ENCODE data around the gene BDKRB1.

The BDKRB1 gene
- total RNA-seq = 0 to 0.06 (median 0) reads per million in 9 experiments

DNA sequence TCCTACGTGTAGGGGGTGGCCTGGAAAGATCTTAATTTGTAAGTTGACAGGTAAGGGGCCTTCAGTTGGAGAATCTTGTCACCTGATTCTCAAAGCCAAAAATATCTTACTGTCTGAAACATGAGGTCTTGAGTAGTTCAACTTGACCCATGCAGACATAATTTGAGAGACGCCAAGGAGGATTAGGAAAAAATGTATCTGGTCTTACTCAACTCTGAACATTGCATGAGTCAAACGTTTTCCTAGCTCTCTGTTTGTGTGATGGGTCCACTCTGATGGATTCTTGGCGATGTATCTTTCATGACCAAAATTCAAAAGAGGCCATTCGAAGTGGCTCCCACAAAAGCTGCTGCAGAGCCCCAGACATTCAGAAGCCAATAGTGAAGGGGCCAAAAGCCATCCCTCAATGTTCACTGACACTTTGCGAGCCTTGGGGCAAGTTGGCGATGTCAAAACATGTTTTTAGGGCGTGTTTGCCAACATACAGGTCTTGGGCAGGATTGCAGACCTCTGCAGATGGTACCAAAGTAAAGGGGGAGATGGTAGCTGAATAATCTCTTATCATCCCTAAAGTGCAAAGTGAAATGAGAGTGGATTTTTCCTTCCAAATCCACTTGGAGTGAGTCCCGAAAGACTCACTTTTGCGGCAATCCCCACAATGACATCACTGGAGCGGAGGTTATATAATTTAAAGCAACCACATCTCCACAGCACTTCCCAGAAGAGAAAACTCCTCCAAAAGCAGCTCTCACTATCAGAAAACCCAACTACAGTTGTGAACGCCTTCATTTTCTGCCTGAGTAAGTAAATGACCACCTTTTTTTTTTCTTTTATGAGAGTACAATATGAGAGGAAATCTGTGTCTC is at the start of gene BDKRB1:
BDKRB1 (plus strand) TSS at position 710 of the 866 bp plus-strand sequence. CDS start 7,473 bp downstream, outside the sequence.
- Mint-ChIP-seq H3K27me3 (peaks cover 64 to 71% of the 10 kb centered on the region in 2 donors), H3K27ac (no peak within 1 kb of the TSS), H3K36me3 (ENCODE audit: insufficient read depth) (no peaks in the 10 kb centered on the region), H3K4me1 (ENCODE audit: low read depth in 2 of 2) (no peaks in the 10 kb centered on the region), H3K9me3 (no peaks in the 10 kb centered on the region), H3K4me3 (no peak within 1 kb of the TSS)
- DNase-seq (no peak), ATAC-seq (replicated peaks) (no peak)

DNA sequence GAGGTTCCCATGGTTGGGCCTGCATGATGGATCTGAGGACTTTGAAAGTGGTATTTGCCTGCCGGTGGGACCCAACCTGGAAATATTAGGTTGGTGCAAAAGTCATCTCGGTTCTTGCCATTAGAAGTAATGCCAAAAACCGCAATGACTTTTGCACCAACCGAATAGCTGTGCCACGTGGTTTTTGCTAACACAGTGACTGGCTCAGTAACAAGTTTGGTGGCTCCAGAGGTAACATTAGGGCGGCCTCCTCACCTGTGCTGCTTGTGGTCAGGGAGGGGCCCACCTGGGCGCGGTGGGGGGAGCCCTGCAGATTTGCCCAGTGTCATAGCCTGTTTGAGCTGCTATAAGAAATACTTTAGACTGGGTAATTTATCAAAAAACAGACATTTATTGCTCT is 49.5 kb upstream of the BDKRB1 start:
- H3K27me3 Mint-ChIP-seq = peaks cover 61 to 97% of the 10 kb centered on the region in 2 donors
- ATAC-seq (replicated peaks) (no peak), DNase-seq (no peak)
- H3K4me1 Mint-ChIP-seq (ENCODE audit: low read depth in 2 of 2) = peaks cover 0 to 4% of the 10 kb centered on the region in 2 donors
- no peak overlapping the region for H3K4me3 Mint-ChIP-seq
- H3K36me3 Mint-ChIP-seq (ENCODE audit: insufficient read depth) = peaks cover 5% of the 10 kb centered on the region
- H3K9me3 Mint-ChIP-seq = no peaks in the 10 kb centered on the region
- H3K27ac Mint-ChIP-seq = no peak overlapping the region

GRCh38 chr14:96207686-96208085 is 48.3 kb upstream of the BDKRB1 start:
- Mint-ChIP-seq H3K27ac (no peak overlapping the region), H3K27me3 (peaks cover 49 to 95% of the 10 kb centered on the region in 2 donors), H3K9me3 (peaks cover 0 to 7% of the 10 kb centered on the region in 2 donors), H3K4me3 (no peak overlapping the region), H3K4me1 (ENCODE audit: low read depth in 2 of 2) (peaks cover 0 to 4% of the 10 kb centered on the region in 2 donors), H3K36me3 (ENCODE audit: insufficient read depth) (peaks cover 5% of the 10 kb centered on the region)
- DNase-seq (no peak), ATAC-seq (replicated peaks) (no peak)

DNA sequence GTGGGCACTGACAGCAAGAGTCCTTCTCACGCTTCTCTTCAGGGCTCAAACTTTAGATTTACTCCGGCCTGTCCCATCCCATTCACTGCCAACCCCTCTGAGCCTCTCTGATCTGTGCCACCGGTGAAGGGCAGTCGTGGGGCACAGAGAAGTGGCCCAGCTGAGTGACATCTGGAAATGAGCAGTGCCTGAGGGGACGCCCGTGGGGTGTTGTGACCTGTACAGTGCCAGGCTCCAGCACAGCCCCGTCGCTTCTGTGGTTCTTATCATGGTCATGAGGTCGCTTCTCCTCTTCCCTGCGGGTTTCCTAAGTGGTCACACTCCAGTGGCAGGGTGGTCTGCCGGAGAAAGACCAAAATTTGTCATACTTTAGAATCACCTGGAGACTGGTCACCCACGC is 47.3 kb upstream of the BDKRB1 start:
- Mint-ChIP-seq H3K4me1 (ENCODE audit: low read depth in 2 of 2) (peaks cover 0 to 4% of the 10 kb centered on the region in 2 donors), H3K4me3 (no peak overlapping the region), H3K9me3 (peaks cover 0 to 7% of the 10 kb centered on the region in 2 donors), H3K27ac (no peak overlapping the region), H3K36me3 (ENCODE audit: insufficient read depth) (peaks cover 5% of the 10 kb centered on the region), H3K27me3 (peaks cover 46 to 95% of the 10 kb centered on the region in 2 donors)
- ATAC-seq (replicated peaks) (no peak), DNase-seq (no peak)

DNA sequence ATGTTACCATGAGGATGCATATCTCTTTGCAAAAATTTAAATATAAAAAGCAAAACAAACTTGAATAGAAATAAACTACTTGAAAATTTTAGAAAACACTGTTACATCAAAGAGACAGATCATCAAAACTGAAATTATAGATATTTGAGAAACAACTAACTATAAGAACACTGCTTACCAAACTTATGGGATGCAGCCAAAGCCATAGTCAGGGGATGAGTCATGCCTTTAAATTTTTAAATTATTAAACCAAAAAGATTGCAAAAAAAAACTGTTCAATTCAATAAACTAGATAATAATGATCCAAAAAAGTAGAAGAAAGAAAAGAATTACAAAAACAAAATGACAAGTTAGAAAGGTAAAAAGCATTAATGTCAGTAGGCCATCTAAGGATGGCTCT is 43.9 kb upstream of the BDKRB1 start:
- DNase-seq (no peak), ATAC-seq (replicated peaks) (no peak)
- H3K4me1 Mint-ChIP-seq (ENCODE audit: low read depth in 2 of 2) = no peaks in the 10 kb centered on the region
- peaks cover 0 to 7% of the 10 kb centered on the region in 2 donors for H3K9me3 Mint-ChIP-seq
- no peak overlapping the region for H3K27ac Mint-ChIP-seq
- H3K27me3 Mint-ChIP-seq = peaks cover 55 to 90% of the 10 kb centered on the region in 2 donors
- no peaks in the 10 kb centered on the region for H3K36me3 Mint-ChIP-seq (ENCODE audit: insufficient read depth)
- no peak overlapping the region for H3K4me3 Mint-ChIP-seq

- ATAC-seq (replicated peaks) = no peak
- H3K9me3 Mint-ChIP-seq = peaks cover 0 to 7% of the 10 kb centered on the region in 2 donors
Measured at GRCh38 chr14:96212896-96213295, 43.1 kb upstream of the BDKRB1 start.

DNA sequence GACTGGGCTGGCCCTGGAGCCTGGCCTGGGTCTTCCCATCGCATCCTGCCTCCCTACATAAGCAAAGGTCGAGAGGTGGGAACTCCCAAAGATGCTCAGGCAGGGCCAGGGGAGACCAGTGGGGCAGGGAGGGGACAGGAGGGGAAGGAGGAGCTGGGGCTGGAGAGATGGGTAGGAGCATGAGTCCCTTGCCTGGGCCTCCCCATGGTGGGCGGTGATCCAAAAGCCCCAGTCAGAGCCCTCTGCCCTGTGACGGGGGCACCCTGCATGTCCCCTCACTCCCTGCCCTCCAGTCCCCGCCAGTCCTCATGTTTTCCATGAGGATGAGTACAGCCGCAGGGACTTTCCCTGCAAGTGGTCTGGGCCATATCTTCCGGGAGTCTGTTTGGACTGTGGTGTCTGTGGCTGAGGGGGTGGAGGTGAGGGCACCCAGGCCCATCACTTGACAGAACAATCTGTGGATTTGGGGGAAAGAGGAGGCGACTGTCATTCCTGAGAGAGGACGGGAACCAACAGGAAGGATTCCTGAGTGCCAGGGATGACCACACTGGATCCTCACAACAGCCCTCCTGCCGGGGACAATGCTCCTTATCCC is 42.0 kb upstream of the BDKRB1 start:
- Mint-ChIP-seq H3K36me3 (ENCODE audit: insufficient read depth) (no peaks in the 10 kb centered on the region), H3K4me1 (ENCODE audit: low read depth in 2 of 2) (no peaks in the 10 kb centered on the region), H3K4me3 (no peak overlapping the region), H3K27ac (no peak overlapping the region), H3K27me3 (peaks cover 37 to 79% of the 10 kb centered on the region in 2 donors), H3K9me3 (peaks cover 0 to 7% of the 10 kb centered on the region in 2 donors)
- DNase-seq (no peak), ATAC-seq (replicated peaks) (no peak)

More at GRCh38 chr14:96212896-96213295, 43.1 kb upstream of the BDKRB1 start:
- H3K4me3 Mint-ChIP-seq = no peak overlapping the region
- no peaks in the 10 kb centered on the region for H3K4me1 Mint-ChIP-seq (ENCODE audit: low read depth in 2 of 2)
- peaks cover 48 to 85% of the 10 kb centered on the region in 2 donors for H3K27me3 Mint-ChIP-seq
- no peaks in the 10 kb centered on the region for H3K36me3 Mint-ChIP-seq (ENCODE audit: insufficient read depth)
- DNase-seq = no peak
- no peak overlapping the region for H3K27ac Mint-ChIP-seq

GRCh38 chr14:96214793-96215192 is 41.2 kb upstream of the BDKRB1 start:
- DNase-seq (no peak), ATAC-seq (replicated peaks) (no peak)
- Mint-ChIP-seq H3K9me3 (peaks cover 0 to 7% of the 10 kb centered on the region in 2 donors), H3K4me3 (no peak overlapping the region), H3K27me3 (peaks cover 37 to 78% of the 10 kb centered on the region in 2 donors), H3K36me3 (ENCODE audit: insufficient read depth) (no peaks in the 10 kb centered on the region), H3K4me1 (ENCODE audit: low read depth in 2 of 2) (no peaks in the 10 kb centered on the region), H3K27ac (no peak overlapping the region)

DNA sequence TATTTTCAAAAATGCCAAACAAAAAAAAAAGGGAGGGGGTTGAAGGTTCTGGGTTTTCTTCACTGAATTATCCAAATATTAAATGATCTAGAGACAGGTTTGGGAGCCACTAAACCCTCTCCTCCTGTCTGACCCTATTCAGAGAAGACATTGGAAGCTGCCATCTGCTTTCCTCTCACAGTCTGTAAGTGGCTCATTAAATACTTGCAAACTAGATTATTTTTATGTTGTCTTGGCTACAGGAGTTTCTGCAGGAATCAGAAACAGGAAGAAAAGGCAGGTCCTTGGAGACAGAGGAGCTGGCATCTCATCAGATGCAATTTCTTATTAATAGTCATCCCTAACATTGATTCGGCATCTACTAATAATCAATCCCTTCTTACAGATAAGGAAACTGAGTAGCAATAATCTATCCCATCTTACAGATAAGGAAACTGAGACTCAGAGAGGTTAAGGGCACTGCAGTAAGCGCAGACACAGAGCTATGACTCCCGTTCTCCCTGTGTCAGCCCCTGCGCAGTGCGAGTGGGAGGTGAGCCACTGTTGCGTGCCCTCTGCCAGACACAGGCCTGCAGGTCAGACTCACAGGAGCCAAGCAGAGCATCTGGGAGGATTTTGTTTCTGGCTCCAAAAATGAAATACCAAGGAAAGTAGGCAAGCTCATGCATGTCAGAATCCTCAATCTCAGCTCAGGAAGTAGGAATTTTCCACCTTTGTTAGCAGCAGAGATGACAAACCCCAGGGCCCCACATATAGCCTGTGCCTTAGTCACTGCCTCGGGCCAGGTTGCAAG is 40.4 kb upstream of the BDKRB1 start:
- peaks cover 41 to 78% of the 10 kb centered on the region in 2 donors for H3K27me3 Mint-ChIP-seq
- H3K9me3 Mint-ChIP-seq = peaks cover 0 to 7% of the 10 kb centered on the region in 2 donors
- no peaks in the 10 kb centered on the region for H3K4me1 Mint-ChIP-seq (ENCODE audit: low read depth in 2 of 2)
- no peak overlapping the region for H3K27ac Mint-ChIP-seq
- H3K36me3 Mint-ChIP-seq (ENCODE audit: insufficient read depth) = no peaks in the 10 kb centered on the region
- ATAC-seq (replicated peaks) (no peak), DNase-seq (no peak)
- H3K4me3 Mint-ChIP-seq = no peak overlapping the region

DNA sequence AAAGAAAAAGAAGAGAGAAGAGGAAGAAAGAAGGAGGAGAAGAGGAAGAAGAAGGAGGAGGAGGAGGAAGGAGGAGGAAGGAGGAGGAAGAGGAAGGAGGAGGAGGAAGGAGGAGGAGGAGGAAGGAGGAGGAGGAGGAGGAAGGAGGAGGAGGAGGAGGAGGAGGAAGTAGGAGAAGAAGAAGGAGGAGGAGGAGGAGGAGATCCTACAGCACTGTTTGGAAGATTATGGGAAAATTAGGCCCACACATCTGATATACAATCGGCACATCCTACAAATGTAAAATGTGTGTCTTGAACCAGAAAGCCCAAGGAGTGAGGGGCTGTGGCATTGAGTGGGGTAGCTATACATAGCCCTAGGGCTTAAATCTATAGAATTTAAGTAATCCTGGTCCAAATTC is 39.4 kb upstream of the BDKRB1 start:
- DNase-seq (no peak), ATAC-seq (replicated peaks) (no peak)
- no peaks in the 10 kb centered on the region for H3K4me1 Mint-ChIP-seq (ENCODE audit: low read depth in 2 of 2)
- H3K36me3 Mint-ChIP-seq (ENCODE audit: insufficient read depth) = no peaks in the 10 kb centered on the region
- no peak overlapping the region for H3K4me3 Mint-ChIP-seq
- H3K27me3 Mint-ChIP-seq = peaks cover 51 to 78% of the 10 kb centered on the region in 2 donors
- H3K27ac Mint-ChIP-seq = no peak overlapping the region
- peaks cover 0 to 7% of the 10 kb centered on the region in 2 donors for H3K9me3 Mint-ChIP-seq

GRCh38 chr14:96217376-96217913 is 38.6 kb upstream of the BDKRB1 start:
- H3K4me3 Mint-ChIP-seq = no peak overlapping the region
- H3K9me3 Mint-ChIP-seq = peaks cover 0 to 2% of the 10 kb centered on the region in 2 donors
- H3K27me3 Mint-ChIP-seq = peaks cover 52 to 72% of the 10 kb centered on the region in 2 donors
- H3K36me3 Mint-ChIP-seq (ENCODE audit: insufficient read depth) = no peaks in the 10 kb centered on the region
- no peak overlapping the region for H3K27ac Mint-ChIP-seq
- ATAC-seq (replicated peaks) = no peak
- no peak for DNase-seq
- H3K4me1 Mint-ChIP-seq (ENCODE audit: low read depth in 2 of 2) = no peaks in the 10 kb centered on the region

- ATAC-seq (replicated peaks) (no peak), DNase-seq (no peak)
- no peak overlapping the region for H3K4me3 Mint-ChIP-seq
- H3K27me3 Mint-ChIP-seq = peaks cover 37 to 64% of the 10 kb centered on the region in 2 donors
- no peak overlapping the region for H3K27ac Mint-ChIP-seq
- no peaks in the 10 kb centered on the region for H3K36me3 Mint-ChIP-seq (ENCODE audit: insufficient read depth)
- H3K9me3 Mint-ChIP-seq = no peaks in the 10 kb centered on the region
- no peaks in the 10 kb centered on the region for H3K4me1 Mint-ChIP-seq (ENCODE audit: low read depth in 2 of 2)
Measured at GRCh38 chr14:96221109-96221650, 34.8 kb upstream of the BDKRB1 start.

- ATAC-seq (replicated peaks) (no peak), DNase-seq (no peak)
- H3K36me3 Mint-ChIP-seq (ENCODE audit: insufficient read depth) = no peaks in the 10 kb centered on the region
- H3K27me3 Mint-ChIP-seq = peaks cover 32 to 64% of the 10 kb centered on the region in 2 donors
- H3K4me1 Mint-ChIP-seq (ENCODE audit: low read depth in 2 of 2) = no peaks in the 10 kb centered on the region
- no peak overlapping the region for H3K4me3 Mint-ChIP-seq
- no peak overlapping the region for H3K27ac Mint-ChIP-seq
- H3K9me3 Mint-ChIP-seq = no peaks in the 10 kb centered on the region
Measured at GRCh38 chr14:96221841-96222240, 34.2 kb upstream of the BDKRB1 start.

Measured in effector memory CD8-positive, alpha-beta T cell (primary cell).